GM18858 (cell line): ENCODE measurements around the gene SOX1.

Source experiments
- ATAC-seq: cut with Tn5 transposase; IDR thresholded peaks from one replicate; pipeline ENCODE4 v1.9.1; 2021; ENCODE audit not compliant: unreplicated experiment

The SOX1 gene

GRCh38 chr13:112105244-112105681 lies 38.3 kb downstream of the SOX1 start:
- no peak for ATAC-seq

- no peak for ATAC-seq
Observed at GRCh38 chr13:112105892-112106291, 38.9 kb downstream of the SOX1 start.

- ATAC-seq: no peak
Observed at GRCh38 chr13:112106478-112107141, 39.7 kb downstream of the SOX1 start.

- no peak for ATAC-seq
Observed at GRCh38 chr13:112107289-112107688, 40.3 kb downstream of the SOX1 start.

DNA sequence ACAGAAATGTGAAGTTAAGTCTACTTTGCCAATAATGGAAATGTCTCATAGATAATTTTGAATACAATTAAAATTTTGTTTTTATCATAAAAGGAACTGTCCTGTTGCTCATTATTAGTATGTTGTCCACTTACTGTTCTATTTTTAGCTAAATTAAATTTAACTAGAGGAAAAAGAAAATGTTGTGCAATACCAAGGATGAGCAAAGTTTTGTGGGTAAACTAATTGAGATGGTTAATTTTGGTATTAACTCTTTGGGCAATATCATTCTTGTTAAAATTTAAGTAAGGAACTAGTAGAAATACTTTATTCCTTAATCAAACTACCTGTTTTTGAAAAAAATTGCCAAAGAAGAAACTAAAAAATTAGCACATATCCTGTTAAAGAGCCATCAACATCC lies 43.5 kb downstream of the SOX1 start:
- no peak for ATAC-seq

GRCh38 chr13:112111239-112111857 lies 44.4 kb downstream of the SOX1 start:
- ATAC-seq: no peak

- no peak for ATAC-seq
Observed at GRCh38 chr13:112112534-112113276, 45.8 kb downstream of the SOX1 start.

GRCh38 chr13:112113348-112113747 lies 46.4 kb downstream of the SOX1 start:
- ATAC-seq: no peak

DNA sequence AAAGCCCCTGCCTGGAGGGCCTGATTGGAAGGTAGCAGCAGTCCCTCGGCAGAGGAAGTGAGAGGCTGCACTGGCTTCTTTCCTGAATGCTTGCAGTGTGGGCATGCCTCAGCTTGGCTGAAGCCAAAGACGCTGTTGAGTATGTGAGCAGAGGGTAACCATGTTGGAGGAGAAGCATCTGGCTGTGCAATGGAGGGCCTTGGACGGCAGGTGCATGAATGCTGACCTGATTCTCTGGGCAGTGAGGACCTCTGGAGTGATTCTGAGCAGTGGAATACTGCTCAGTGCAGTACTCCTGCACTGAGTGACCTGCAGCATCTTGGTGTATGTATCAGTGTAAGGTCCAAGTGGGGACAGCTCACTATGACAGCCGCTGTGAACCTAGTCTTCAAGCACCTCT lies 46.9 kb downstream of the SOX1 start:
- no peak for ATAC-seq

GRCh38 chr13:112114391-112114790 lies 47.4 kb downstream of the SOX1 start:
- no peak for ATAC-seq

DNA sequence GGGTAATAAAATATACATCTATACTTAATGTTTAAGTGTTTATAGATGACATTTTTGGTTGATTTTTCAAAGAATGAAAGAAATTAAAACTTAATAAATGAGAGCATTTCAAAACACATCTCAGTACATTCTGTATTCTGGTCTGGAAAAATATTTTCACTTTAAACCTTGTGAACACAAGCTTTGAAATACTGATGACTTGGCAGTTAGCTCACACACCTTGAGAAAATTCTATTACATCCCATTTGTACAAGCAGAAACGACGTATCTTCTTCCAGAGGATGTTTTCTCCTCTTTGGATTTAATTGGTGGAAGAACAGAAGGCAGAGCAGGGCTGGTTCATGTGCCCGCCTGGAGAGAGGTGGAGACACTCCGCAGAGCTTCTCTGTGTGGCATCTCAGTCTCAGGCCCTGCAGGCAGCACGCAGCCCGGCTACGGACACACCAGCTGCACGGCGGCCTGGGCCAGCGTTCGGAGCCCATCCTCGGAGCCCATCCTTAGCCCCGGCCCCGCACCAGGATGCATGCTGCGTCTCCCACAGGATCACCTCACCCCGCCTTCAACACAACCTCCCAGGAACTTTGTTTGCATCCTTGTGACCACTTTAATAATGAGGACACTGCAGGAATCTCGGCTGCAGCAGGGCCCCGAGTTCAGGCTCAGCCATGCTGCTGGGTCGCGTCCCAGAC lies 48.6 kb downstream of the SOX1 start:
- no peak for ATAC-seq

DNA sequence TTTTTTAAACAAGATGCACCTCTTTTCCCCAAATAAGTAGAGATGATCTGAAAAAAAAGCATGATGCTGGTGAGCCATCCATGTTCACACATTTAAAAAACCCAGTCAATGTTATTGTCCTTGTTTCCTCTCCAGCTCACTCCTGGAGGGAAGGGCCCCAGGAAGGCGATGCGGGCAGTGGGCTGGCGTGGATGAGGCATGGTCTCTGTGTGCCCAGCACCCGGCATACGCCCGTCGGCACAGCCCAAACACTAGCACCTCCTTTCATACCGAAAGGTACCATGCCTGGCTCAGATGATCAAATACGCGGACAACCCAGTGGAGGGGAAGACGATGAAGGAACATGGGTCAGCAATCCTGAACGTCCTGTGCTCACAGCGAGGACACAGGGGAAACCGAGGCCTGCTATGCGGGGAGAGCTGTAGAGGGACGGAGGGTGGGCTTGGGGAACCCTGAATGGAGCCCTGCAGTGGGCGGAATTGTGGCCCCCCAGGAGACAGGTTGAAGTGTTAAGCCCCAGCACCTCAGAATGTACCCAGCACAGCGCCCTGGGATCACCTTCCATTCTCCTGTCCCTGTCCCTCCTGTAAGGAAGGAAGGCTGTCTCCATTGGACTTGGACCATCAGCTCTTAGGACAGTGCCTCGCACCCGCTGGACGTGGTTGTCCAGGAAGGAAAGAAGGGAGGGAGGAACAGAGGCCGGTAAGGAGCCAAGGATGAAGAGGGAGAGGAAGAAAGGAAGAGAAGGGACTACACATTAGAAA lies 49.4 kb downstream of the SOX1 start:
- no peak for ATAC-seq

DNA sequence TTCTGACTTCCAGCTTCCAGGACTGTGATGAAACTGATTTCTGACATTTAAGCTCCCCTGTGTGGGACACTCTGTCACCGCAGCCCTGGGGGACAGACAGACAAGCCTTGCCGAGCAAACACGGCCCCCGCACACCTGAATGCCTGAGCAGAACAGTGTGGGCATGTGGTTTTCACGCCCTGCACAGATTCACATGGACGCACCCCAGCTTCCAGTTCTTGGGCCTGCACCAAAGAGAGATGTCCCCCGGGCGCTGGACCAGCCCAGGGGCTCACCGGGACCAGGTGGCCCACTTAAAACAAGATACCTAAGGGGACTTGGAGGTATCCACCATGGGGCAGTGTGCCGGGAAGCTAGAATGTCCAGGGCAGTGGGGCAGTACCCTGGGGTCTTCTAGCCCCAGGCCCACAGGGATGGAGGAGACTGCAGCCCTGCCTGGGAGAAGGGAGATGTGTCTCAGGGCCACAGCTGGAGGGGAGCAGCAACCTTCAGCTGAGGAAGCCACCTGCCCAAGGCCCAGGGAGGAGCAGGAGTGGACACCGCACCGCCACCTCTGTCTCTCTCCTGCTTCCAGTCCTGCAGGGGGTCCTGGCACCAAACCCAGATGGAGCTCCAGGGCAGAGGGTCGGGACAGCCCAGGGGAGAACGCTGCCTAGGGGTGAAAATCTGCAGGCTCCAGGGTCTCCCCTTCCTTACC lies 50.5 kb downstream of the SOX1 start:
- no peak for ATAC-seq

DNA sequence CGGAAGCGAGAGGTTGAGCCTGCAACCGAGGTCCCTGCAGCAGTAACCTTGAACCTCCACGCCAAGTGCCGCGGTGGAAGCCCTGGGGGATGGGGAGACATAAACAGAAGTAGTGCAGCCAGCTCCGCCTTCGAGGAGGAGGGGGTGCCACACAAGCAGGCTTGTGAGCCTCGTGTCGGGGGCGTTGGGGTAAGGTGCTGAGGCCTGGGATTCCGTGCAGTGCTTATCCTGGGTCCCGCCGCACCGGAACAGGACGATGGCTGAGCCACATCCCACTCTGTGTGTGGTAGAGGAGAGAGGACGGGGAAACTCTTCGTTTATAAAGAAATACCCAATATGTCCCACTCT lies 51.0 kb downstream of the SOX1 start:
- no peak for ATAC-seq

DNA sequence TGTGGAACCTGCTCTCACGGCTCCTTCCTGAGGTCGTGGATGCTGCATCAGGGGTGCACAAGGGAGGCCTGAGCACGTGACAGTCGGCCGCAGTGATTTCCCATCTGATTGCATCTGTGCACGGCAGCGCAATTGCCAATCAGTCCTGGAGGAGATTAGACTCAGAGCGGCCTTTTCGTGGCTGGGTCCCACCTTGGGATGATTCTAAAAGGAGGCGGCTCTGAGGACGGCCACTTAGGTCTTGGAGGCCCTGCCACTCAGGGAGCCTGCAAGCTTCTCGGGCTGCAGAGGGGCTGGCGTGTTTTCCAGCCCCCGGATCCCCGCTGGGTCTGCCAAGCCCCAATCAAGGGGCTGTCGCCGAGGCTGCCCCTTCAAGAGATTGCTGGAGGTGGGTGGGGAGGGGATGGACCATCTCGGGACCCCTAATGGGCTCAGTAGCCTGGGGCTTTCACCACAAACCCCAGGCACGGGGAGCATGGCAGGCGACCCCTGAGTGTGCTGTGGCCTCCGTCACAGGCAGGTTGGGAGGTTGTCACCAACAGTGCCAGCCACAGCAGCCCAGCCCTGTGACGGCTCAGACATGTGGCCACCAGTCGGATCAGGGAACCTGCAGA lies 51.6 kb downstream of the SOX1 start:
- no peak for ATAC-seq

DNA sequence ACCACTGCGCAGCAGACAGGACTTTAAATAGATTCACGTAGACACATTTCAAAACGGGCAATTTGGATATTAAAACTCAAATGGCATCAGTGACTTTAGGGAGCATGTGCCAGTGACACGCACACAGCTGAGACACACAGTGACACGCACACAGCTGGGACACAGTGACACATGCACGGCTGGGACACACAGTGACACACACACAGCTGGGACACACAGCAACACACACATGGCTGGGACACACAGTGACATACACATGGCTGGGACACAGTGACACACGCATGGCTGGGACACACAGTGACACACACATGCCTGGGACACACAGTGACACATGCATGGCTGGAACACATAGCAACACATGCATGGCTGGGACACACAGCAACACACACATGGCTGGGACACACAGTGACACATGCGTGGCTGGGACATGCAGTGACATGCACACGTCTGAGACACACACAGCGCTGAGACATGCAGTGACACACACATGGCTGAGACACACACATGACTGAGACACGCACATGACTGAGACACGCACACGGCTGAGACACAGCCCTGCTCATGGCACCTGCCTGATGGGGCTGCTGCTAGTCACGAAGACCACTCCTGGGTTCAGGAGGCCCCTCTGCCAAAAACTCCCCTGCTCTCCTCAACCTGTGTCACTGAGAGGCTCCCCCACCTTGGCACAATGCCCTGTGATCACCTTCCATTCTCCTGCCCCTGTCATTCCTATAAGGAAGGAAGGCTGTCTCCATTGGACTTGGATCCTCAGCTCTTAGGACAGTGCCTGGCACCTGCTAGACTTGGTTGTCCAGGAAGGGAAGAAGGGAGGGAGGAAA lies 52.5 kb downstream of the SOX1 start:
- no peak for ATAC-seq

GRCh38 chr13:112120031-112120373 lies 53.1 kb downstream of the SOX1 start:
- no peak for ATAC-seq
